ENCODE results near the gene DLG3. TPM values are rescaled to one million over a fixed set of nuclear protein-coding genes. Genes with fewer than 3 reads are reported as not detected.

The DLG3 gene
- total RNA-seq, 1 experiment from 2014 or later = 48.4 TPM

- H3K9ac ChIP-seq (ENCODE audit: low read length) = no peak overlapping the region
- H3K36me3 ChIP-seq (ENCODE audit: control insufficient read depth in 1 of 2, insufficient read depth in 2 of 2, low read length in 2 of 2) = no peaks in the 10 kb centered on the region; a peak in 1 of 4 replicates
- H3K4me3 ChIP-seq (replicated peaks in 1 of 2; ENCODE audit: low read depth in 1 of 2, low read length in 2 of 2) = no peak overlapping the region
- TF ChIP-seq SIN3A (IDR thresholded peaks at IDR 0.05; ENCODE audit: low read depth) = no peak
- TF ChIP-seq EZH2phosphoT487 (IDR thresholded peaks at IDR 0.05; ENCODE audit: borderline replicate concordance) = no peak
- TF ChIP-seq MAX (IDR thresholded peaks at IDR 0.05) = 0 out of 2 replicates have a peak, but pooled peaks have one; percentile 15
- no peak for TF ChIP-seq CTCF (IDR thresholded peaks at IDR 0.05 in 2 of 3, conservative IDR thresholded peaks at IDR 0.05 in 1 of 3; ENCODE audit: borderline replicate concordance in 1 of 3, insufficient read depth in 1 of 3, low read depth in 2 of 3, low read length in 2 of 3)
- no peak overlapping the region for H2AFZ ChIP-seq (ENCODE audit: low read depth, low read length, poor library complexity, severe bottlenecking)
- no peaks in the 10 kb centered on the region for H4K20me1 ChIP-seq (ENCODE audit: insufficient read depth)
- DNase-seq (ENCODE audit: low read depth, low spot score) = no peak
- RAD21 ChIA-PET (ENCODE audit: low non-redundant PET in 1 of 2, low total read pairs in 2 of 2, uncharacterized antibody in 2 of 2, unreplicated experiment in 2 of 2) = interaction anchor here in 1 of 2 experiments (0.7 kb wide), 1 partner anchor 18 kb away, joined by 3 read pairs; no protein-coding TSS in a partner anchor
- CTCF ChIA-PET = interaction anchor here (1.0 to 1.6 kb wide), 2 partner anchors 30 to 182 kb away, joined by 3 to 4 read pairs; no protein-coding TSS in a partner anchor
- no peaks in the 10 kb centered on the region for H3K27me3 ChIP-seq (ENCODE audit: insufficient read depth, low read length)
- H3K79me2 ChIP-seq (ENCODE audit: insufficient read depth, low read length) = peaks cover 10% of the 10 kb centered on the region
- ATAC-seq = no peak
- H3K4me2 ChIP-seq (ENCODE audit: low read length) = peak overlapping the region; percentile 49
- POLR2A ChIA-PET = interaction anchor here (0.6 to 0.7 kb wide), 2 partner anchors 40 to 71 kb away, joined by 3 to 4 read pairs; no protein-coding TSS in a partner anchor
- no peaks in the 10 kb centered on the region for H3K9me3 ChIP-seq (ENCODE audit: control insufficient read depth in 1 of 2, insufficient read depth in 1 of 2, low read depth in 1 of 2, low read length in 2 of 2)
- peaks cover 59 to 63% of the 10 kb centered on the region in 2 experiments for H3K4me1 ChIP-seq (ENCODE audit: control insufficient read depth in 1 of 2, insufficient read depth in 2 of 2, low read length in 2 of 2)
- BruUV-seq (replicated peaks) = no TSS peak
- no peak overlapping the region for H3K27ac ChIP-seq (ENCODE audit: low read depth, low read length)
- H3K9me2 ChIP-seq (ENCODE audit: insufficient read depth) = no peaks in the 10 kb centered on the region
- intact Hi-C loops (cut with micrococcal nuclease) = no loop called here
These were observed 37.7 kb downstream of the DLG3 start for GRCh38 chrX:70482300-70482699.

GRCh38 chrX:70485466-70485865 is 40.8 kb downstream of the DLG3 start:
- DNase-seq (ENCODE audit: low read depth, low spot score) (no peak), ATAC-seq (no peak)
- Histone ChIP-seq H3K9ac (ENCODE audit: low read length) (no peak overlapping the region), H3K4me1 (ENCODE audit: control insufficient read depth in 1 of 2, insufficient read depth in 2 of 2, low read length in 2 of 2) (peaks cover 31 to 32% of the 10 kb centered on the region in 2 experiments), H3K4me3 (replicated peaks in 1 of 2; ENCODE audit: low read depth in 1 of 2, low read length in 2 of 2) (no peak overlapping the region), H4K20me1 (ENCODE audit: insufficient read depth) (no peaks in the 10 kb centered on the region; the same call in 1 of the 2 replicates), H2AFZ (ENCODE audit: low read depth, low read length, poor library complexity, severe bottlenecking) (no peak overlapping the region), H3K27ac (ENCODE audit: low read depth, low read length) (no peak overlapping the region), H3K9me2 (ENCODE audit: insufficient read depth) (no peaks in the 10 kb centered on the region), H3K36me3 (ENCODE audit: control insufficient read depth in 1 of 2, insufficient read depth in 2 of 2, low read length in 2 of 2) (no peaks in the 10 kb centered on the region; a peak in 1 of 4 replicates), H3K4me2 (ENCODE audit: low read length) (no peak overlapping the region), H3K79me2 (ENCODE audit: insufficient read depth, low read length) (no peaks in the 10 kb centered on the region; the same call in 1 of the 2 replicates), H3K27me3 (ENCODE audit: insufficient read depth, low read length) (no peaks in the 10 kb centered on the region), H3K9me3 (ENCODE audit: control insufficient read depth in 1 of 2, insufficient read depth in 1 of 2, low read depth in 1 of 2, low read length in 2 of 2) (no peaks in the 10 kb centered on the region)
- ChIA-PET CTCF (no interaction called here), RAD21 (ENCODE audit: low non-redundant PET in 1 of 2, low total read pairs in 2 of 2, uncharacterized antibody in 2 of 2, unreplicated experiment in 2 of 2) (no interaction called here), POLR2A (no interaction called here)
- intact Hi-C loops (cut with micrococcal nuclease) = no loop called here
- no TSS peak for BruUV-seq (replicated peaks)
- TF ChIP-seq CBX3 (IDR thresholded peaks at IDR 0.05; ENCODE audit: low read depth) = no peak
- no peak for TF ChIP-seq ZBTB33 (IDR thresholded peaks at IDR 0.05; ENCODE audit: extremely low read depth, insufficient replicate concordance, low read length)
- no peak for TF ChIP-seq ZNF274 (IDR thresholded peaks at IDR 0.05; ENCODE audit: low read depth, low read length)
- TF ChIP-seq REST (IDR thresholded peaks at IDR 0.05; ENCODE audit: low read depth) = no peak
